HG03196 (cell line): ENCODE data around the gene DCTN2.

ENCODE experiments used
- ATAC-seq: cut with Tn5 transposase; IDR thresholded peaks from one replicate; pipeline ENCODE4 v1.9.1; 2021; ENCODE audit not compliant: unreplicated experiment

DCTN2 gene

DNA sequence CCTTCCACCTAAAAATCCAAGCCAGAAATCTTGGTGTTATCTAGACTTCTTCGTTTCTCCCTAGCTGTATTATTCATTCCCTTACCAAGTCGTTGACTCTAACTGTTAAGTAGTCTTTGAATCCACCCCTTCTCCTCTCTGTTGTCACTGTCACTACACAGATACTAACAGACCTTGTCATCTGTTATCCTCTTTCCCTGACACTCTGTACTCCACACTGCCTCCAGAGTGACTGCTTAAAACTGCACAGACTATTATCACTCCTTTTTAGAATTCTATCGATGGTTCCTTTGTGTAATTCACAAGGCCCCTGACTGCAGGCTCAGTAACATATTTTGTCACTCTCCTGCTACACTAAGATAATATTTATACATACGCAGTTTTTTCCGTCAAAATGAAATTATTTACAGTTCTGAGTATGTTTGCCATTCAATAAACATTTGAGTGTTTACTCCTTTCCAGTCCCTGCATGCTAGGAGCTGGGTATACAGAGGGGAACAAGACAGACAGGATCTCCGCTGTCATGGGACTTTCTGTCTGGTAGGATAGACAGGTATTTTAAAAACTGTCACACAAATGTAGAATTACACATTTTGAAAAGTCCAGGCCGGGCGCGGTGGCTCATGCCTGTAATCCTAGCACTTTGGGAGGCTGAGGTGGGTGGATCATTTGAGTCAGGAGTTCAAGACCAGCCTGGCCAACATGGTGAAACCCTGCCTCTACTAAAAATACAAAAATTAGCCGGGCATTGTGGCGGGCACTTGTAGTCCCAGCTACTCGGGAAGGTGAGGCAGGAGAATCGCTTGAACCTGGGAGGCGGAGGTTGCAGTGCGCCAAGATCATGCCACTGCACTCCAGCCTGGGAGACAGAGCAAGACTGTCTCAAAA is 55.4 kb downstream of the DCTN2 start:
- ATAC-seq = no peak

GRCh38 chr12:57490126-57490525 is 56.9 kb downstream of the DCTN2 start:
- ATAC-seq = no peak

- ATAC-seq = no peak
Observed at GRCh38 chr12:57489157-57489641, 57.8 kb downstream of the DCTN2 start.

GRCh38 chr12:57488402-57489156 is 58.4 kb downstream of the DCTN2 start:
- ATAC-seq = no peak

DNA sequence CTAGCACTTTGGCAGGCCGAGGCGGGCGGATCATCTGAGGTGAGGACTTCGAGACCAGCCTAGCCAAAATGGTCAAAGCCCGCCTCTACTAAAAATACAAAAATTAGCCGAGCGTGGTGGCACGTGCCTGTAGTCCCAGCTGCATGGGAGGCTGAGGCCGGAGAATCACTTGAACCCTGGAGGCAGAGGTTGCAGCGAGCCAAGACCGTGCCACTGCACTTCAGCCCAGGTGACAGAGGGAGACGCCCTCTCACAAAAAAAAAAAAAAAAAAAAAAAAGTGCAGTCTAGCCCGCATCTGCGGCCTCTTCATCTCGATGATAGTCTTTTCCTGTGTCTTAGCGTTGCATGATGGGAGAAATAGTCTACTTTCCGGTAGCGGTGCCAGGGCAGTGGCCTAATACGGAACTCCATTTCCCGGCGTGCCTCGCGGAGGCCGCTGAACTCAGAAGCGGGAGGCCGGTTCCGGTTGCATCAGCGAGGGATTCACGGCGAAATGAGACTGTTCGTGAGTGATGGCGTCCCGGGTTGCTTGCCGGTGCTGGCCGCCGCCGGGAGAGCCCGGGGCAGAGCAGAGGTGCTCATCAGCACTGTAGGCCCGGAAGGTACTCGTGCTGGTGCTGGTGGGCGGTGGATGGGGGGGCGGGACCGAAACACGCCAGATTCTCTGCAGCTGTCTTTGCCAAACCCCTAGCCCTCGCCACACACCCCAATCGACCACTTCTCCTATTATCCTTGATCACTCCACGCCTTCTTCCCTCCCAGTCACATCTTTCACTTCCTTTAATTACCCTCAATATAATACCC is 59.2 kb downstream of the DCTN2 start, which contains the start of gene MARS1:
Gene MARS1 (plus strand): TSS at position 472 of the 805 bp plus-strand sequence. CDS start 23 bp downstream, at position 495.
- ATAC-seq = peak; percentile 97

GRCh38 chr12:57487055-57487596 is 59.9 kb downstream of the DCTN2 start:
- no peak for ATAC-seq

- no peak for ATAC-seq
Observed at GRCh38 chr12:57485695-57486094, 61.3 kb downstream of the DCTN2 start.

DNA sequence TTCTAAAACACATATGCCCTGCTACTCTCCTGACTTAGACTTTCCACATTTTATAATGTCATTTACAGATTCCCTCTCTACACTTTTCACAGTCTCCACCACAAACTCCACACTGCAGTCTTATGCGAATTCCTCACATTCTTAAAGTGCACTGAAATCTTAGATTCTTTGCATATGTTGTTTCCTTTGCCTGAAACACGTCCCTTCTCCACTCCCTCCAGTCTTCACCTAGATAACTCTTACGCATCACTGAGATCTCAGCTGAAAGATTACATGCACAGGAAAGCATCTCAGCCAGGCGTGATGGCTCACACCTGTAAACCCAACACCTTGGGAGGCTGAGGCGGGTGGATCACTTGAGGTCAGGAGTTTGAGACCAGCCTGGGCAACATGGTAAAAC is 63.5 kb downstream of the DCTN2 start:
- no peak for ATAC-seq

DNA sequence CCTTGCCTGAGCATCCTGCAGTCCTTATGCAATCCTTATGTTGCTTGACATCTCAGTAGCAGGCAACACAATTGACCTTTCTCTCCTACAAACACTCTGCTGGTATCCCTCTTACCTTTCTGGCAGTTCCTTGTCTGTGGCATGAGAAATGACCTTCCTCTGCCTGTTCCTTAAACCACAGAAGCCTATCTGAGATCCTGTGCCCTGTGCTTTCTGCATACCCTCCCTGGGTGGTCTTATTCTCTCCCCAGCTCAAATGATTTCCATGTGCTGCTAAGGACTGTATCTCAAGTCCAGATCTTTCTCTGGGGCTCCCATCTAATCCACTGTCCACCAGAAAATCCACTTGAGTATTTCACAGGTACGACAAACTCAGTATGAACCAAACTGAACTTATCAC is 65.3 kb downstream of the DCTN2 start:
- ATAC-seq = no peak
